Lower leg skin (tissue), 4 donors: ENCODE results near the gene ABCA13. TPM values are rescaled to one million over a fixed set of nuclear protein-coding genes. Genes with fewer than 3 reads are reported as not detected.

ENCODE experiments used
- DNase-seq, 2 donors: peaks; one replicate each; pipeline ENCODE4 v3.0.0-alpha.2; 2019; ENCODE audit warnings: low spot score in 2 of 2
- H3K4me3 ChIP-seq: fragments of 200-600 bp; sonication (generic); 2 replicates; pipeline ENCODE4 v1.5.1; 2017; ENCODE audit warnings: mild to moderate bottlenecking, low read depth; ENCODE audit not compliant: poor library complexity, severe bottlenecking
- CTCF ChIP-seq, 3 donors: fragments of 450-650 bp; IDR thresholded peaks; one replicate each; pipeline ENCODE4 v1.5.1; 2016; ENCODE audit warnings: antibody characterized with exemption in 3 of 3, mild to moderate bottlenecking in 3 of 3, moderate library complexity in 2 of 3
- POLR2A ChIP-seq, 2 donors: fragments of 450-650 bp; IDR thresholded peaks; one replicate each; pipeline ENCODE4 v1.6.1; 2016 to 2017; ENCODE audit warnings: antibody characterized with exemption in 2 of 2, mild to moderate bottlenecking in 1 of 2, moderate library complexity in 1 of 2
- WGBS, 2 donors: methylation state at CpG; one replicate each; pipeline ENCODE4 v1.1.5; 2018; 5-methylcytosine and 5-hydroxymethylcytosine counted together
- intact Hi-C: fragments of 100-400 bp; cut with DNase I; formaldehyde crosslinking; loops from one replicate; pipeline ENCODE4 v1.15.0; 2023; ENCODE audit warnings: low total_unique reads
- total RNA-seq, 4 donors: library from RNA; depleted of rRNA; stranded (reverse); fragments of >200 nt; gene quantifications; one replicate each; pipeline ENCODE4 v1.1.0, GENCODE V29; 2016

Gene ABCA13
- total RNA-seq, 4 donors from 2014 or later: 0.08 to 1.7 (median 0.52) TPM

- no peak overlapping the region for H3K4me3 ChIP-seq
- 62 to 70% methylated on average over 3 of the region's 3 CpGs for whole genome bisulfite sequencing, 2 donors
- DNase-seq: no peak
- intact Hi-C loops: no loop called here
- no peak for TF ChIP-seq POLR2A (IDR thresholded peaks at IDR 0.05)
- TF ChIP-seq CTCF (IDR thresholded peaks at IDR 0.05): no peak
Observed at GRCh38 chr7:48316768-48317167, 145.5 kb downstream of the ABCA13 start.

GRCh38 chr7:48317360-48317759 is 146.1 kb downstream of the ABCA13 start:
- no peak overlapping the region for H3K4me3 ChIP-seq
- TF ChIP-seq CTCF (IDR thresholded peaks at IDR 0.05) (no peak), POLR2A (IDR thresholded peaks at IDR 0.05) (no peak)
- no peak for DNase-seq
- WGBS, 2 donors: 58 to 70% methylated on average over 3 of the region's 3 CpGs
- intact Hi-C loops: no loop called here

- 92 to 94% methylated on average over 8 of the region's 8 CpGs for WGBS, 2 donors
- no peak overlapping the region for H3K4me3 ChIP-seq
- TF ChIP-seq POLR2A (IDR thresholded peaks at IDR 0.05) (no peak), CTCF (IDR thresholded peaks at IDR 0.05) (no peak)
- intact Hi-C loops: no loop called here
- DNase-seq: no peak
Observed at GRCh38 chr7:48321319-48322010, 150.2 kb downstream of the ABCA13 start.

GRCh38 chr7:48337012-48337621 is 165.9 kb downstream of the ABCA13 start:
- peak in 1 of 2 donors; percentile 16 for DNase-seq
- H3K4me3 ChIP-seq: no peak overlapping the region
- intact Hi-C loops: no loop called here
- 63 to 64% methylated on average over 5 of the region's 5 CpGs for WGBS, 2 donors
- no peak for TF ChIP-seq POLR2A (IDR thresholded peaks at IDR 0.05)
- TF ChIP-seq CTCF (IDR thresholded peaks at IDR 0.05): no peak

- intact Hi-C loops: no loop called here
- no peak for TF ChIP-seq CTCF (IDR thresholded peaks at IDR 0.05)
- no peak for TF ChIP-seq POLR2A (IDR thresholded peaks at IDR 0.05)
- 58 to 71% methylated on average over 3 of the region's 3 CpGs for WGBS, 2 donors
- no peak overlapping the region for H3K4me3 ChIP-seq
- no peak for DNase-seq
Observed at GRCh38 chr7:48337781-48338180, 166.5 kb downstream of the ABCA13 start.
